ENCODE data around the gene NDUFB4.

The NDUFB4 gene

DNA sequence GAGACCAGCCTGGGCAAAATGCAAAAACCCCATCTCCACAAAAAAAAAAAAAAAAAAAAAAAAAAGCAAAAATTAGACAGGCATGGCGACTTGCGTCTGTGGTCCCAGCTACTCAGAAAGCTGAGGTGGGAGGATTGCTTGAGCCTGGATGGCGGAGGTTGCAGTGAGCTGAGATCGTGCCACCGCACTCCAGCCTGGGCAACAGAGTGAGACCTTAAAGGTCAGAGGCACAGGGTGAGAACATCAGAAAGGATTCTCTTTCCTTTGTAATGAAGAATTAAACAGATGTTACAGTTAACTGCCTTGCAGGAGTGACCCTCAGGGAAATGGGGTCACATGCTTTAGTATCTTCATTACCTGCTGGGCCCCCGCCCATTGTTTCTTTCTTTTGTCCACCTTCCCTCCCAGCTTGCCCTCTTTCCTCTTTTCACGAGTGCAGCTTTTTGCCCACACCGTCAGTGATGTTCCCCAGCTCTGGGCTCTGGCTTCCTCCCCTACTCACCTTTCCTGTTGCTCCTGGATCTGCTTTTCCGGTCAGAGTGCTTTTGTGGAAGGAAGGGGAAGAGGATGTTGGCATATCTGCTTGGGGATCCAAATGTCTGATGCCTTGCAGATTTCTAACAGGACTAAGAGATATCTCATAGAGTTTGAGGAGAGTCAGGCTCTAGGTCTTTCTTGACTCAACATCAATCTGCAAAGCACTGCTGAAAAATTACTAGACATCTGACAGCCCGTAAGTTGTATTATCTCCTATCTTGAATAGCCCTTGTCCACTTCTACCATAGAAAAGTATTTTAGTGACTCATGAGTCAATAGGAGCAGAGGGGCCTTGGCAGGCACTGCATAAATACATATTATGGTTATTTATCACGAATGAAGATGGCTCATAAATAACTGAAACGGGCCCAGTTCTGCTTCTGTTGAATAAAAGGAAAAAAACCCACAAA, 35.6 kb upstream of the NDUFB4 start:
- Histone ChIP-seq H3K27me3 (ENCODE audit: insufficient read depth, low read length) (no peaks in the 10 kb centered on the region), H4K91ac (ENCODE audit: low read depth, low read length) (no peak overlapping the region), H3K4me1 (ENCODE audit: control insufficient read depth in 1 of 2, insufficient read depth in 2 of 2, low read length in 2 of 2) (peaks cover 10 to 20% of the 10 kb centered on the region in 2 experiments), H2AFZ (ENCODE audit: insufficient read depth, low read length, poor library complexity) (no peak overlapping the region), H3K79me2 (ENCODE audit: control insufficient read depth, insufficient read depth, low read length, poor library complexity) (peaks cover 2% of the 10 kb centered on the region), H3K4me3 (ENCODE audit: low read depth, low read length) (no peak overlapping the region), H3K79me1 (ENCODE audit: low read length) (peaks cover 6% of the 10 kb centered on the region), H2BK12ac (ENCODE audit: low read length) (no peak overlapping the region), H3K9ac (ENCODE audit: low read length) (no peak overlapping the region), H3K36me3 (ENCODE audit: control insufficient read depth in 1 of 2, insufficient read depth in 2 of 2, low read length in 2 of 2) (no peaks in the 10 kb centered on the region), H3K4me2 (ENCODE audit: low read length) (peak overlapping the region; percentile 93), H2BK120ac (ENCODE audit: insufficient read depth, low read length, poor library complexity) (no peak overlapping the region), H3K27ac (ENCODE audit: low read depth, low read length) (peak overlapping the region; percentile 9), H2AK5ac (ENCODE audit: low read length) (no peak overlapping the region), H3K14ac (ENCODE audit: low read length) (no peak overlapping the region), H2BK5ac (ENCODE audit: low read depth, low read length, poor library complexity) (no peak overlapping the region), H3K9me3 (ENCODE audit: insufficient read depth, low read depth, low read length) (no peaks in the 10 kb centered on the region), H4K8ac (ENCODE audit: low read depth, low read length) (no peak overlapping the region), H3K18ac (ENCODE audit: low read length) (no peak overlapping the region), H4K12ac (ENCODE audit: low read depth, low read length) (no peak overlapping the region), H3K23ac (ENCODE audit: low read length) (no peak overlapping the region), H3K4ac (ENCODE audit: low read depth, low read length) (no peak overlapping the region)
- WGBS (ENCODE audit: extremely low coverage, insufficient coverage, insufficient read length) = no CpG with 5 or more reads among the region's 12 CpGs
- DNase-seq = peak in 1 of 2 donors; percentile 2

DNA sequence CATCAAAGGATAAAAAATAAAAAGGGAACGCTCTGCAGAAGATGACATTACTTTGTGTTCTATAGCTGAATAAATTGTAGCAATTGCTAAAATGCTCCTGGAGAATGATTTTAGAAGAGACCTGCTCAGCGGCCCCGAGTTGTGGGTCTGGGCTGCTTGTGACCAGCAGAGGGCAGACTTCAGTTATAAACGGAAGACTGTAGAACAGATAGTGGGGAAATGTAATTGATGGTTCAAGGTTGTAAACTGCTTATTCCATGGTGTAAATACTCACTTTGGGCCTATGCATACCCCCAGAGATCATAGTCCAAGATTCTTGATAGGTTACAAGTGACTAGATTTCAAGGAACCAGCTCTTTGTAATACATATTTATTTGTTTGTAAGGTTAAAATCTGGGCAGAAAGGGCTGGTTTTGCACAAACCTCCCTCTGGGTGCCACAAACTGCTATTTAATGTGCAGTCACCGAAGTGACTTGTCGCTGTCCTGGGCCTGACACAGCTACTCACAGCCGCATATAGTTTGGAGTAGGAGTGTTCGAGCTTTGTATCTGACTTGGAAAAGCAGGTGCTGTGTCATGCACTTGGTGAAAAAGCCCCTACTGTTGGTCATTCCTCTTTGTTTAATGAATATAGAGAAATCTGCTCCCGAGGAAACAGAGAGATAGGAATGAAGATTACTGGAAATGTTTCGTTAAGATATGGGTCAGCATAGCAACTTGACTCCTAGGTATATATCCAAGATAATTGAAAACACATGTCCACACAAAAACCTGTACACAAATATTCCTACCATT, 34.7 kb upstream of the NDUFB4 start:
- Histone ChIP-seq H4K12ac (ENCODE audit: low read depth, low read length) (no peak overlapping the region), H4K91ac (ENCODE audit: low read depth, low read length) (no peak overlapping the region), H3K4me3 (ENCODE audit: low read depth, low read length) (no peak overlapping the region), H2BK5ac (ENCODE audit: low read depth, low read length, poor library complexity) (no peak overlapping the region), H3K4me1 (ENCODE audit: control insufficient read depth in 1 of 2, insufficient read depth in 2 of 2, low read length in 2 of 2) (peaks cover 10 to 20% of the 10 kb centered on the region in 2 experiments), H2AFZ (ENCODE audit: insufficient read depth, low read length, poor library complexity) (no peak overlapping the region), H3K36me3 (ENCODE audit: control insufficient read depth in 1 of 2, insufficient read depth in 2 of 2, low read length in 2 of 2) (no peaks in the 10 kb centered on the region), H3K27ac (ENCODE audit: low read depth, low read length) (no peak overlapping the region), H3K79me2 (ENCODE audit: control insufficient read depth, insufficient read depth, low read length, poor library complexity) (peaks cover 2% of the 10 kb centered on the region), H3K4ac (ENCODE audit: low read depth, low read length) (no peak overlapping the region), H3K18ac (ENCODE audit: low read length) (no peak overlapping the region), H3K9ac (ENCODE audit: low read length) (no peak overlapping the region), H3K14ac (ENCODE audit: low read length) (no peak overlapping the region), H2AK5ac (ENCODE audit: low read length) (no peak overlapping the region), H3K9me3 (ENCODE audit: insufficient read depth, low read depth, low read length) (no peaks in the 10 kb centered on the region), H2BK12ac (ENCODE audit: low read length) (no peak overlapping the region), H3K27me3 (ENCODE audit: insufficient read depth, low read length) (no peaks in the 10 kb centered on the region), H4K8ac (ENCODE audit: low read depth, low read length) (no peak overlapping the region), H3K23ac (ENCODE audit: low read length) (no peak overlapping the region), H3K4me2 (ENCODE audit: low read length) (no peak overlapping the region), H3K79me1 (ENCODE audit: low read length) (peaks cover 6% of the 10 kb centered on the region), H2BK120ac (ENCODE audit: insufficient read depth, low read length, poor library complexity) (no peak overlapping the region)
- peak; percentile 60 to 87 for DNase-seq
- WGBS (ENCODE audit: extremely low coverage, insufficient coverage, insufficient read length) = no CpG with 5 or more reads among the region's 10 CpGs

DNA sequence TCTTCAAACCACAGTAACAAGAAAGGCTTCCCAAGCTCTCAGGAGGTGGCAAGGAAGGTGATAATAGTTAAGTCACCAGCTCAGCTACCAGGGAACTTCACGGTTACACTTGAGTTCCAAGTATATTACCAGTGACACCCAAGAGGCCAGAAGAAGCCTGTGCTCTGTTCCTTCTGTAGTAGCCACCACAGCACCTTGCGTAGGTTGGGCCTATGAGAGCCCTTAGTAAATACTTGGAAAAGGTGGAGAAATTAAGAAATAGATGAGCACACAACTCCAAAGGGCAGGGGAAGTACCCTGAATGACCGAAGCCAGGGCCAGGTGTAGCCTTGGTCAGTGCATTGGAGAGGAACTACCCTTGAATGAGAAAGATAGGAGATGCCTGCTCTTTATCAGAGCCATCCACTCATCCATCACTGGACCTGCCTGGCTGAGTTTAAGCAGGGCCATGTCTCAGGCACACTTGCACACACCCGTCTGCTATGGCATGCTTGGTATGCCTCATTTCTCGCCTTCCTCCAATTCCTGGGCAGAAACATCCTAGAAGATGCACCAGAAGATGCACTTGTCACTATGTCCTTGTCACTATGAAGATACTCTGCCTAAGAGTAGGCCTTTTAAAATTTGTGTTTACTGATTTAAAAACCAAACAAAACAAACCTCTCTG, 32.6 kb upstream of the NDUFB4 start:
- no peak overlapping the region for H4K91ac ChIP-seq (ENCODE audit: low read depth, low read length)
- H3K23ac ChIP-seq (ENCODE audit: low read length) = no peak overlapping the region
- no peaks in the 10 kb centered on the region for H3K27me3 ChIP-seq (ENCODE audit: insufficient read depth, low read length)
- no CpG with 5 or more reads among the region's 5 CpGs for WGBS (ENCODE audit: extremely low coverage, insufficient coverage, insufficient read length)
- H3K4ac ChIP-seq (ENCODE audit: low read depth, low read length) = no peak overlapping the region
- no peak overlapping the region for H3K4me3 ChIP-seq (ENCODE audit: low read depth, low read length)
- no peaks in the 10 kb centered on the region for H3K9me3 ChIP-seq (ENCODE audit: insufficient read depth, low read depth, low read length)
- H3K79me2 ChIP-seq (ENCODE audit: control insufficient read depth, insufficient read depth, low read length, poor library complexity) = peaks cover 2% of the 10 kb centered on the region
- H3K9ac ChIP-seq (ENCODE audit: low read length) = no peak overlapping the region
- no peak overlapping the region for H3K27ac ChIP-seq (ENCODE audit: low read depth, low read length)
- DNase-seq = peak in 1 of 2 donors; percentile 18
- H3K79me1 ChIP-seq (ENCODE audit: low read length) = peaks cover 6% of the 10 kb centered on the region
- H2AK5ac ChIP-seq (ENCODE audit: low read length) = no peak overlapping the region
- H2AFZ ChIP-seq (ENCODE audit: insufficient read depth, low read length, poor library complexity) = no peak overlapping the region
- H3K18ac ChIP-seq (ENCODE audit: low read length) = no peak overlapping the region
- no peak overlapping the region for H2BK5ac ChIP-seq (ENCODE audit: low read depth, low read length, poor library complexity)
- no peaks in the 10 kb centered on the region for H3K36me3 ChIP-seq (ENCODE audit: control insufficient read depth in 1 of 2, insufficient read depth in 2 of 2, low read length in 2 of 2)
- no peak overlapping the region for H3K14ac ChIP-seq (ENCODE audit: low read length)
- H3K4me2 ChIP-seq (ENCODE audit: low read length) = no peak overlapping the region
- H4K8ac ChIP-seq (ENCODE audit: low read depth, low read length) = no peak overlapping the region
- H4K12ac ChIP-seq (ENCODE audit: low read depth, low read length) = no peak overlapping the region
- H2BK120ac ChIP-seq (ENCODE audit: insufficient read depth, low read length, poor library complexity) = no peak overlapping the region
- H2BK12ac ChIP-seq (ENCODE audit: low read length) = no peak overlapping the region
- H3K4me1 ChIP-seq (ENCODE audit: control insufficient read depth in 1 of 2, insufficient read depth in 2 of 2, low read length in 2 of 2) = peaks cover 10 to 18% of the 10 kb centered on the region in 2 experiments

DNA sequence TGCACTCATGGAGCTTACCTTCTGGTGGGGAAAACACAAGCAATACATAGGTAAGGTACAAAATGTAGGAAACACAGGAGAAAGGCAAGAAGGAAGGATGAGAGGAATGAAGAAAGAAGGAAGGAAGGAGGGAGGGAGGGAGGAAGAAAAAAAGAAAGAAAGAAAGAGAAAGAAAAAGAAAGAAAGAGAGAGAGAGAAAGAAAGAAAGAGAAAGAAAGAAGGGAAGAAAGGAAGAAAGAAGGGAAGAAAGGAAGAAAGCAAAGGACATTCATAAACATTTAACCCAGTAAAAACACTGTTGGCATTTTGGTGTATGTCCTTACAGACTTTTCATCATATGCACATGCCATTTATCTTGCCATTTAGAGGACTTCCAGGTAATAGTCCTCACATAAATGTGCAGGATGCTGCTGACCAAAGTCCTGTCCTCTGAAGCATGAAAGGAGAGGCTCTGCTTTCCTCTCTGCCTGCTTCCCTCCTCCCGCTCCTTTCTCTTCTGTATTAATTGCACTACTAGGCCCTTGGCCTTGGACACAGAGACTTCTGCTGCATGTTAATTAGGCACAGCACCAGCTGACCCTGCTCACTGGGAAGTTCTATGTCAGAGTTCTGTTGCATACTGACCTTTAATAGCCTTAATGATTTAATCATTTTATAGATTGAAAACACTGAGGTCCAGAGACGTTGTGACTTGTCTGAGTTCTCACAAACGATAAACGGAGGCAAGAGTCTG, 29.7 kb upstream of the NDUFB4 start:
- no peaks in the 10 kb centered on the region for H3K79me2 ChIP-seq (ENCODE audit: control insufficient read depth, insufficient read depth, low read length, poor library complexity)
- H2BK12ac ChIP-seq (ENCODE audit: low read length) = no peak overlapping the region
- H3K18ac ChIP-seq (ENCODE audit: low read length) = no peak overlapping the region
- no peak for DNase-seq
- no CpG with 5 or more reads among the region's 4 CpGs for WGBS (ENCODE audit: extremely low coverage, insufficient coverage, insufficient read length)
- H3K4me2 ChIP-seq (ENCODE audit: low read length) = no peak overlapping the region
- no peak overlapping the region for H4K8ac ChIP-seq (ENCODE audit: low read depth, low read length)
- H3K27ac ChIP-seq (ENCODE audit: low read depth, low read length) = no peak overlapping the region
- H3K9me3 ChIP-seq (ENCODE audit: insufficient read depth, low read depth, low read length) = no peaks in the 10 kb centered on the region
- no peak overlapping the region for H2BK5ac ChIP-seq (ENCODE audit: low read depth, low read length, poor library complexity)
- H3K4me3 ChIP-seq (ENCODE audit: low read depth, low read length) = no peak overlapping the region
- H3K14ac ChIP-seq (ENCODE audit: low read length) = no peak overlapping the region
- H4K91ac ChIP-seq (ENCODE audit: low read depth, low read length) = no peak overlapping the region
- H3K9ac ChIP-seq (ENCODE audit: low read length) = no peak overlapping the region
- H2AFZ ChIP-seq (ENCODE audit: insufficient read depth, low read length, poor library complexity) = no peak overlapping the region
- no peaks in the 10 kb centered on the region for H3K27me3 ChIP-seq (ENCODE audit: insufficient read depth, low read length)
- no peaks in the 10 kb centered on the region for H3K79me1 ChIP-seq (ENCODE audit: low read length)
- H2BK120ac ChIP-seq (ENCODE audit: insufficient read depth, low read length, poor library complexity) = no peak overlapping the region
- H3K36me3 ChIP-seq (ENCODE audit: control insufficient read depth in 1 of 2, insufficient read depth in 2 of 2, low read length in 2 of 2) = no peaks in the 10 kb centered on the region
- H4K12ac ChIP-seq (ENCODE audit: low read depth, low read length) = no peak overlapping the region
- no peak overlapping the region for H2AK5ac ChIP-seq (ENCODE audit: low read length)
- H3K4me1 ChIP-seq (ENCODE audit: control insufficient read depth in 1 of 2, insufficient read depth in 2 of 2, low read length in 2 of 2) = peaks cover 2% of the 10 kb centered on the region in 2 experiments
- H3K23ac ChIP-seq (ENCODE audit: low read length) = no peak overlapping the region
- no peak overlapping the region for H3K4ac ChIP-seq (ENCODE audit: low read depth, low read length)

Measured in trophoblast cell (in vitro differentiated cells and primary cell).